ENCODE data around the gene FAN1.

FAN1 gene

GRCh38 chr15:30943654-30944335 is 40.1 kb downstream of the FAN1 start:
- Histone ChIP-seq H3K27me3 (no peaks in the 10 kb centered on the region), H3K9me3 (no peaks in the 10 kb centered on the region), H3K4me3 (ENCODE audit: low read depth, low read length) (no peak overlapping the region), H3K4me1 (no peaks in the 10 kb centered on the region), H3K36me3 (peaks cover 39% of the 10 kb centered on the region)
- DNase-seq = no peak
- no peak for TF ChIP-seq CTCF (IDR thresholded peaks at IDR 0.05; ENCODE audit: low read depth, low read length)

GRCh38 chr15:30953183-30953582 is 49.5 kb downstream of the FAN1 start:
- no peak for DNase-seq
- Histone ChIP-seq H3K27me3 (no peaks in the 10 kb centered on the region), H3K4me3 (ENCODE audit: low read depth, low read length) (no peak overlapping the region), H3K36me3 (peaks cover 26% of the 10 kb centered on the region), H3K9me3 (no peaks in the 10 kb centered on the region), H3K4me1 (no peaks in the 10 kb centered on the region)
- TF ChIP-seq CTCF (IDR thresholded peaks at IDR 0.05; ENCODE audit: low read depth, low read length) = no peak

GRCh38 chr15:30953731-30954378 is 50.1 kb downstream of the FAN1 start:
- DNase-seq = no peak
- Histone ChIP-seq H3K4me1 (no peaks in the 10 kb centered on the region), H3K9me3 (no peaks in the 10 kb centered on the region), H3K27me3 (no peaks in the 10 kb centered on the region), H3K4me3 (ENCODE audit: low read depth, low read length) (no peak overlapping the region), H3K36me3 (peaks cover 26% of the 10 kb centered on the region)
- no peak for TF ChIP-seq CTCF (IDR thresholded peaks at IDR 0.05; ENCODE audit: low read depth, low read length)

GRCh38 chr15:30954674-30955073 is 51.0 kb downstream of the FAN1 start:
- H3K4me3 ChIP-seq (ENCODE audit: low read depth, low read length) = no peak overlapping the region
- no peaks in the 10 kb centered on the region for H3K9me3 ChIP-seq
- DNase-seq = no peak
- no peaks in the 10 kb centered on the region for H3K4me1 ChIP-seq
- H3K36me3 ChIP-seq = peaks cover 26% of the 10 kb centered on the region
- TF ChIP-seq CTCF (IDR thresholded peaks at IDR 0.05; ENCODE audit: low read depth, low read length) = no peak
- no peaks in the 10 kb centered on the region for H3K27me3 ChIP-seq

- no peak for DNase-seq
- Histone ChIP-seq H3K4me3 (ENCODE audit: low read depth, low read length) (no peak overlapping the region), H3K36me3 (peaks cover 17% of the 10 kb centered on the region), H3K9me3 (no peaks in the 10 kb centered on the region), H3K4me1 (no peaks in the 10 kb centered on the region), H3K27me3 (no peaks in the 10 kb centered on the region)
- no peak for TF ChIP-seq CTCF (IDR thresholded peaks at IDR 0.05; ENCODE audit: low read depth, low read length)
These were observed 52.8 kb downstream of the FAN1 start for GRCh38 chr15:30956216-30957124.

Data from BE2C (cell line).